ENCODE results near the gene HIVEP3. TPM values are rescaled to one million over a fixed set of nuclear protein-coding genes. Genes with fewer than 3 reads are reported as not detected.

Gene HIVEP3
- total RNA-seq, 2 experiments from 2014 or later = 18.6 to 20.4 TPM

- Mint-ChIP-seq H3K27me3 (no peaks in the 10 kb centered on the region), H3K9me3 (no peaks in the 10 kb centered on the region), H3K4me1 (ENCODE audit: low read depth) (peaks cover 19% of the 10 kb centered on the region), H3K27ac (no peak overlapping the region), H3K4me3 (no peak overlapping the region), H3K36me3 (ENCODE audit: low read depth) (peaks cover 62% of the 10 kb centered on the region)
- TF ChIP-seq, protein P1, sequence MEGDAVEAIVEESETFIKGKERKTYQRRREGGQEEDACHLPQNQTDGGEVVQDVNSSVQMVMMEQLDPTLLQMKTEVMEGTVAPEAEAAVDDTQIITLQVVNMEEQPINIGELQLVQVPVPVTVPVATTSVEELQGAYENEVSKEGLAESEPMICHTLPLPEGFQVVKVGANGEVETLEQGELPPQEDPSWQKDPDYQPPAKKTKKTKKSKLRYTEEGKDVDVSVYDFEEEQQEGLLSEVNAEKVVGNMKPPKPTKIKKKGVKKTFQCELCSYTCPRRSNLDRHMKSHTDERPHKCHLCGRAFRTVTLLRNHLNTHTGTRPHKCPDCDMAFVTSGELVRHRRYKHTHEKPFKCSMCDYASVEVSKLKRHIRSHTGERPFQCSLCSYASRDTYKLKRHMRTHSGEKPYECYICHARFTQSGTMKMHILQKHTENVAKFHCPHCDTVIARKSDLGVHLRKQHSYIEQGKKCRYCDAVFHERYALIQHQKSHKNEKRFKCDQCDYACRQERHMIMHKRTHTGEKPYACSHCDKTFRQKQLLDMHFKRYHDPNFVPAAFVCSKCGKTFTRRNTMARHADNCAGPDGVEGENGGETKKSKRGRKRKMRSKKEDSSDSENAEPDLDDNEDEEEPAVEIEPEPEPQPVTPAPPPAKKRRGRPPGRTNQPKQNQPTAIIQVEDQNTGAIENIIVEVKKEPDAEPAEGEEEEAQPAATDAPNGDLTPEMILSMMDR (IDR thresholded peaks at IDR 0.05) = no peak
- ChIA-PET POLR2A (interaction anchor here (0.6 kb wide), 1 partner anchor 76 kb away, joined by 3 read pairs; no protein-coding TSS in a partner anchor), CTCF (no interaction called here)
- DNase-seq (no peak), ATAC-seq (no peak)
- intact Hi-C loops (cut with micrococcal nuclease) = loop anchor here (10.0 kb wide), 2 partner anchors 174 to 294 kb away; no protein-coding TSS in a partner anchor
Measured at GRCh38 chr1:41571041-41571440, 347.7 kb downstream of the HIVEP3 start.

- POLR2A ChIA-PET = no interaction called here
- no peak overlapping the region for H3K27ac Mint-ChIP-seq
- CTCF ChIA-PET = interaction anchor here (1.5 kb wide), 1 partner anchor 221 kb away, joined by 3 read pairs; no protein-coding TSS in a partner anchor
- H3K4me1 Mint-ChIP-seq (ENCODE audit: low read depth) = peaks cover 16% of the 10 kb centered on the region
- ATAC-seq (no peak), DNase-seq (no peak)
- no peaks in the 10 kb centered on the region for H3K9me3 Mint-ChIP-seq
- TF ChIP-seq, protein P1 (IDR thresholded peaks at IDR 0.05) = no peak
- no peak overlapping the region for H3K4me3 Mint-ChIP-seq
- no peaks in the 10 kb centered on the region for H3K27me3 Mint-ChIP-seq
- peaks cover 70% of the 10 kb centered on the region for H3K36me3 Mint-ChIP-seq (ENCODE audit: low read depth)
- intact Hi-C loops (cut with micrococcal nuclease) = no loop called here
Measured at GRCh38 chr1:41568204-41568603, 350.5 kb downstream of the HIVEP3 start.

- H3K9me3 Mint-ChIP-seq = no peaks in the 10 kb centered on the region
- DNase-seq (no peak), ATAC-seq (no peak)
- peaks cover 59% of the 10 kb centered on the region for H3K36me3 Mint-ChIP-seq (ENCODE audit: low read depth)
- H3K4me1 Mint-ChIP-seq (ENCODE audit: low read depth) = peaks cover 16% of the 10 kb centered on the region
- TF ChIP-seq, protein P1 (IDR thresholded peaks at IDR 0.05) = no peak
- intact Hi-C loops (cut with micrococcal nuclease) = no loop called here
- ChIA-PET POLR2A (no interaction called here), CTCF (no interaction called here)
- H3K27ac Mint-ChIP-seq = no peak overlapping the region
- H3K4me3 Mint-ChIP-seq = no peak overlapping the region
- H3K27me3 Mint-ChIP-seq = no peaks in the 10 kb centered on the region
Measured at GRCh38 chr1:41566969-41567368, 351.8 kb downstream of the HIVEP3 start.

GRCh38 chr1:41566274-41566885 lies 352.3 kb downstream of the HIVEP3 start:
- TF ChIP-seq, protein P1 (IDR thresholded peaks at IDR 0.05) = no peak
- DNase-seq (no peak), ATAC-seq (no peak)
- CTCF ChIA-PET = no interaction called here
- Mint-ChIP-seq H3K4me3 (no peak overlapping the region), H3K27ac (no peak overlapping the region), H3K36me3 (ENCODE audit: low read depth) (peaks cover 53% of the 10 kb centered on the region), H3K27me3 (no peaks in the 10 kb centered on the region), H3K9me3 (no peaks in the 10 kb centered on the region), H3K4me1 (ENCODE audit: low read depth) (peaks cover 14% of the 10 kb centered on the region)
- intact Hi-C loops (cut with micrococcal nuclease) = no loop called here
- POLR2A ChIA-PET = no interaction called here

DNA sequence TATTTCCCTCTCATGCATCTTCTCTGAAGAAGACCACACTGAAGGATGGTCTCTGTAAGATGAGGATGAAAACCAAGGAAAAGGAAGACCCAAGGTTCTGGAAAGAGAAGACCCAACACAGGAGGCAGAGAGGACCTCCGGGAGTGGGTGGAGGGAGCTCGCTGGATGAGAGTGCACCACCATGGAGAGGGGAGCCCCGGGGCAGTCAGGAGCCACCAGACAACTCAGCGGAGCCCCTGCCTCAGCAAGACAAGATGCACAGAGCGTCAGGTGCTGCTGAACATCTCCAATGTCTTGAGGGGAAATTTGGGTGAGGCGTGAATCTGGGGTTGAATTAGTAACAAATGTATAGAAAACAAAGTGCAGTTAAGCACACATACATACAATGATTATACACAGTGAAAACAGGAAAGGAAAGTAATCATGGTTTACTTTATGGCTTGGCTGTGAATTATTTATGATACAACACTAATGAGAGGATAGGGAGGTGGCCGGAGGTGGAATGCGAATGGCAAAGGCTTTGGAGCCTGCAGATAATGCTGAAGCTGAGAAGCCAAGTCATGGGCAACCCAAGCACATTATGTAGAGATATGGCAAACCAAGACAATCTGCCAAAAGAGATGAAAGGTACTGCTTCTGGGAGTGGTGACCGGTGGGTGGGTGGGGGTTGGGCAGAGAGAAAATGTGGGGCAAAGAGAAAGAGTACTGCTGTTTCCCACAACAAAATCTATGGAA lies 353.8 kb downstream of the HIVEP3 start:
- Mint-ChIP-seq H3K36me3 (ENCODE audit: low read depth) (peaks cover 52% of the 10 kb centered on the region), H3K27ac (no peak overlapping the region), H3K4me1 (ENCODE audit: low read depth) (peaks cover 11% of the 10 kb centered on the region), H3K4me3 (no peak overlapping the region), H3K27me3 (no peaks in the 10 kb centered on the region), H3K9me3 (no peaks in the 10 kb centered on the region)
- ChIA-PET POLR2A (no interaction called here), CTCF (no interaction called here)
- ATAC-seq = no peak
- DNase-seq = no peak
- intact Hi-C loops (cut with micrococcal nuclease) = no loop called here
- TF ChIP-seq, protein P1 (IDR thresholded peaks at IDR 0.05) = no peak
